NCI-H187 (cell line): Measurements from ENCODE around the gene EEFSEC.

Experiments
- DNase-seq, 2 experiments: peaks; one replicate each; lab custom pipeline; 2025; lab: John Stamatoyannopoulos, UW

The EEFSEC gene

DNA sequence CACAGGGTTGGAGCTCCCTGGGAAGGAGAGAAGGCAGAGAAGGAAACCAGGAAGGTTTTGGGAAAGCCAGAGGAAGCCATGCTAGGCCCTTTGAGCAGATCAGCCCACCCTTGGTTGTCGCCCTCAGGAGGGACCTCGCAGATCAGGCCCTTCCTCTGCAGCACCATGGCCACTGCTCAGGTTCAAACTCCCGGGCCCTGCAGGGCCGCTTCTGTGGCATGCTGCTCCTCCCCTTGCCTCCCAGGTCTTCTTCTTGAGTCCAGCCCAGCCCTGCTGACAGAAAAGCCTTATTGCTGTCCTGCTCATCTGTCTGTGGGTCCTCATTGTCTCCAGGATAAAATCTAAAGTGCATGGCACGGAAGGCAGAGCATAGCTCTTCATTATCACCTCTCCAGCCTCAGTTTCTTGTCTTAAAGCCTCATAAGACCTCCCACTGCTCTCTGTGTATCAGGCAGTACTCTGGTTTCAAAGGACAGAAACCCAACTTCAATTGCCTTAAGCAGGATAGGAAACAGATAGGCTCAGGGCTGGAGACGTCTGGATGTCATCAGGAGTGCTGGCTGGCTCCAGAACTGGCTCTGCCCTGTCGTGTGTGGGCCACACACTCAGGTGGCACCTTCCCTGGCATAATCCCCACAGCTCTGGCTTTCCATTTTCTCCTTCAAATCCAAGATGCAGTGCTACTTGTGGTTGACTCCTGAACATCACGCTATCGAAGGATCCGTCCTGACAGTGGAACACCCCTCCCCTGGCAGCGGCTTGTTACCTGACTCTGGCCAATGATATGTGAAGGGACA, 118.5 kb downstream of the EEFSEC start:
- DNase-seq, result no peak

DNA sequence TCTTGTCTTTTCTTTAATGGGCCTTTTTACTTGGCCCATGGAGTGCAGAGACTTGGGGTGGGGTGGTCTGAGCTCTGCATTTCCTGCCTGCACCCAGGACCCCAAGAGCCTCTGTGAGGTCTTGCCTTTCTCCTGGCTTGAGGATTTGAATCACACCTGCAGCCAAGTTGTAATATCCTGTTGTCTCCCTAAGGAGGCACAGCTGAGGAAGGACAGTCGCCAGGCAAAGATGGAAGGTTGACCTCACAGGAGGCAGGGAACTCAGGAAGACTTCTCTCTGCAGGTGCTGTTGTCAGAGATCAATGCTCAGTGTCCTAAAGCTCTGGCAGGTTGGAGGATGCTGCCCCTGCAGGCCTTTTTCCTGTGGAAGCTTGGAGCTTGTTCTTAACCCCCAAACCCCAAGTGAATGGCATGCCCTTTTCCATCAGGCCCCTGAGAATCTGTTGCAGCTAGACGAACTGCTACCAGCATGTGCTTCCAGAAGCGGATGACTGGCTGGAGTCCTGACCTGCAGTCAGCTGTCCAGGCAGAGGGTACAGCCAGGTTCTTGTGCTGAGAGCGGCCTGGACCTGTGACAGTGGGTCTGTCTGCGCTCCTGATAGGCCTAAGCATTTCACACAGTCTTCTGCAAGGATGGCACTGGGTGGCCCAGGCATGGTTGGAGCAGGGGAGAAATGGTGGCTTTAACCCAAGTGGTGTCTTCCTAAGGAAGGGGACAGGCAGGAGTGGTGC, 120.0 kb downstream of the EEFSEC start:
- no peak for DNase-seq

DNA sequence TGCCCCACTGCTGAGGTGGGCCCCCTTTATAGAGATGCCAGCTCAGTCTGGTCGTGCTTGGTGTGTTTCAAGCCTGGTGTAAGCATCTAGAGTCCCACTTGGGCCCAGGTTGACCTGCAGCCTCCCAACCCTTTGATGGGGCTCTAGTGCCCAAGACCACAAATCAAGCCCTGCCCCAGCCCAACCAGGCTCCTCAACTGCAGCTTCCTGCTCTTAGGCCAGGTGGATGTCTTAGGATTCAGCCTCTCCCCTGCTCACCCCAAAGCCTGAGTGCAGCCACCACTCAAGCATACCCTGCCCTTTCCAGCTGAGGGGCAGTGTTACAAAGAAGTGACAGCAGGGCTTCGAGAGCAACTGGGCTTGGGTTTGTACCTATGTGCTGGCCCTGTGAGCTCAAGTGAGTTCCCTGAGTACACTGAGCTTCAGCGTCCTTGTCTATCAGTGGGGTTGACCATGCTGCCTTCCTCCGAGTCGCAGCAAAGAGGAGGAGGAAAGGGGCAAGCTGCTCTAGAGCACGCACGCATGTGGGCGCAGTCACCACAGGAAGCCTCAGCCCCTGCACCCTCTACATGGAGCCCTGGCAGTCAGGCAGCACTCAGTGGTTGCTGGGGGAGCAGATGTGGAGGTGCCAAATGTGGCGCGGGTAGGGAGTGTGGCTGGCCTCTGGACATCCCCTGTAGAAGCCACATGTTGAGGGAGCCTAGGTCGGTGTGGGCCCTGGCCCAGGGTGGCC, 120.7 kb downstream of the EEFSEC start:
- no peak for DNase-seq

DNA sequence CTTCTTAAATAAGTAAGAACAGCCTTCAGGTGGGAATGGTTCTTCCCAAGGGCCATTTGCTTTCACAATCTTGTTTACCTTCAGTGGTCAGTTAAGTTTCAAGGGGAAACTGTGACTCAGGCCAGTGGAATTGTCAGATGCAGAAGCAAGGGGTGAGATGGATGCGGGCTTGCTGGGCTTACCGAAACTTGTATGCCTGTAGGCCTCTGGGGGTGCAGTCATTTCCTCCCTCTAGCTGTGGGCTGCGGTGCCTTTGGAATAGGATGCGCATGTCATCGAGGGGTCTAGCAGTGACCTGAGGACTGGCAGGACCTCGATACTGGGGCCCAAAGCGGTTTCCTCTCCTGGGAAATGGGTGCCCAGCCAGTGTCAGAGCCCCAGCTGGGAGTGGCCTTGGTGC, 121.6 kb downstream of the EEFSEC start:
- no peak for DNase-seq

DNA sequence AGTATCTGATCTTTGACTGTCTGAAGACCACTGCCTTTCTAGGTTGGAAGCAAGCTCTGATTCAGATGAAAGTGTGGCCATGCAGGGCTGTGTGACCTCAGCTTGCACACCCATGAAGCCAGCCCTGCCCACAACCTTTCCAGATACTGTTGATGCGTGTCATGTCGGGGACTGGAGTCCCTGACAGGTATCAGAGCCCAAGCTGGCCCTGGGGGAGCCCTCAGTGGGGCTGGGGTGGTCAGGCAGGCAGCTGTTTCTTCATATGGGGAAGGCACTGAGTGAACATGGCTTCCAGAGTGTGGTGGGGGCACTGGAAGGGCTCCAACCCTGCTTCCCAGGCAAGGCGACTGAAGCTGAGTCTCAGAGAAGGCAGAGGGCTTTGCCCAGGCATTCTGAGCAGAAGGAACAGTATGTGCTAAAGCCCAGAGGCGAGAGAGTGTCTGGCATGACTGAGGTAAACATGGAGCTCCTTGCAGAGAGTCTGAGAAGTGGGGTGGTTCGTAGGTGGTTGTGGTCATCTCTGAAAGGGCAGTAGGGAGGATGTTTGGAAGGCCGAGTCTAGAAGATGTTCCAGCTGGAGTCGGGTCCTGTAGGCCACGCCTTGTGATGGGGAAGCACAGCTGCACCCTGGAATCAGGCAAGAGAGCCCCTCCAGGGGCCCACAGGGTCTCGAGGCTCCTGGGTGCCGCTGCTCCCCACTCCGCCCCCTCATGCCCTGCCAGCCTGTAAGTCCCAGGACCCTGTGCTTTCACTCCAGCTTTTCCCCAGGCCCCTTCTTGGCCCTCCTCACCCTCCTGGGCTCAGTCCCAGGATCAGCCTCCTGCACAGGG, 122.2 kb downstream of the EEFSEC start:
- DNase-seq, result no peak

DNA sequence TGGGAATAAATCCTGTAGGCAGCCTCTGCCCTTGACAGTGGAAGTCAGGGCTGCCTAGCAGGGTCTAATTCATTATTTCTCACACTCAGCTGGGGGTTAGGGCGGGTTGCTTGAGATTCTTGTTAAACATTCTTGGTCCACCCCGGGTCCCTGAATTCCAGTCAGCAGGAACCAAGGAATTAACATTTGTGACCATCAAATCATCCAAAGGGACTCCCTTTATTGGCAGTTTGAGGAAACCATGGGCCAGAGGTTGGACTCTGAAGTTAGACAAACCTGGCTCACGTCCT, 122.8 kb downstream of the EEFSEC start:
- DNase-seq, result no peak

DNA sequence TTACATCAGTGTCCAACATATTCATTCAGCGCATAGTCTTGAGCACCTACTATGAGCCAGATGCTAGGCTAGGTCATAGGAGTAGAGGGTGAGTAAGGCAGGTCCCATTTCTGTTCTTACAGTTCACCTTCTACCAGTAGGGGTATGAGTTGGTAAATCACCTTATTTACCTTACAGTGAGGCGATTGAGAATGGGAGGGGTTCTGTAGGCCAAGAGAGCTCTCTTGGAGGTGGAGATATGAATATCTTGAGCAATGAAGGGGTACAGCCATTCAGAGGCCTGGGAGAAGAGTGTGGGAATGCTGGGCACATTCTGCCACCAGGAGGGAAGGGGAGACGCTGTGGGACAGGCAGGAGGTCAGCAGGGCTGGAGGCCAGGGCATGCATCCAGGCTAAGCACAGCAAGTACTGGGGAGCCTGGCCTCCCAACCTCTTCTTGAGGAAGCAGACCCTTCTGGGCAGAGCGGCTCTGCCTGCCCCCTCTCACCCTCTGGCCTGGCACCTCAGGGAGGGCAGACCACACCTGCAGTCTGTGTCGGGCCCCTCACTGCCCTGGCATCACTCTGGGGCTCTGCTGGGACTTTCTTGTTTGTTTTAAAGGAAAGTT, 123.4 kb downstream of the EEFSEC start:
- no peak for DNase-seq

DNA sequence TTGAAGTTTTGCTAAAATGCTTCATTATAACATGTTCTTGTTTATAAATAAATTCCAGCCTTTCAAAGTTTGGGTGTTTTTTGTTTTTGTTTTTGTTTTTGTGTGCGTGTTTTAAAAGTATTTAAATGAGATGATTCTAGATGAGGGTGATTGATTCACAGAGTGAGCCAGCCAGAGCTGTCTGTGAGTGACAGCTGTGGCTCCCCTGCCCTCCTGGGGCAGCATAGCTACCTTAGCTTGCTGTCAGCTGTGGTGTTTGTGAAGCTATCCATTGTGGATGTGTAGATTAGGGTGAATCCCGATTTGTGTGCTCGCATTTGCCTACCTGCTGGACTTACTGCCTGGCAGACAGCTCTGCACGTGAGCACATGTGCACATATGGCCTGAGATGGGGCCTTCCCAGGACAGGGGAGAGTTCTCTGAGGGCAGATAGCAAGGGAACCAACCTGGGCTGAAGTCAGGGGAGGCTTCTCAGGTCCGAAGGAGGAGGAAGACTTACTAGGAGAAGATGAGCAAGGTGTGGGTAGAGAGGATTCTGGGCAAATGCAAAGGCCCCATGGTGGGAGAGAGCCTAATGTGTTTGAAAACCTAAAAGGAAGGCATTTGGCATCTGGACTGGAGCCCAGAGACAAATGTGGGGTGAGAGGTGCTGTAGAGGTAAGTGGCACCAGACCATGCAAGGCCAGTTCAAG, 124.2 kb downstream of the EEFSEC start:
- DNase-seq, result no peak

DNA sequence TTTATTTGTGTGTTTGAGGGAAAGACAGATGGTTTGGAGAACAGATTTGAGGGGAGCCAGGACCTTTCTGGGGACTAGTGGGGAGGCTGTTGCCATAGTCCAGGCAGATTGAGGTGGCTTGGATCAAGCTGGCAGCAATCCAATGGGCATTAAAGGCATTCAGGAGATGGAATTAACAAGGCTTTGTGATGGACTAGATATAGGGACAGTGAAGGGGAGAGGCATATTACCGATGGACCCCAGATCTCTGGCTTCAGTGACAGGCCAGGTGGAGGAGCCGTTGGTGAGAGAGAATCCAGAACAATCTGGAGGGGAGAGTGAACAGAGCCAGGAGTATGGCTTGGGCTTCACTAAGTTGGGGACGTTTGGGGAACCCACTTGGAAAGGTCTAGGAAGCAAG, 124.8 kb downstream of the EEFSEC start:
- DNase-seq, result no peak

DNA sequence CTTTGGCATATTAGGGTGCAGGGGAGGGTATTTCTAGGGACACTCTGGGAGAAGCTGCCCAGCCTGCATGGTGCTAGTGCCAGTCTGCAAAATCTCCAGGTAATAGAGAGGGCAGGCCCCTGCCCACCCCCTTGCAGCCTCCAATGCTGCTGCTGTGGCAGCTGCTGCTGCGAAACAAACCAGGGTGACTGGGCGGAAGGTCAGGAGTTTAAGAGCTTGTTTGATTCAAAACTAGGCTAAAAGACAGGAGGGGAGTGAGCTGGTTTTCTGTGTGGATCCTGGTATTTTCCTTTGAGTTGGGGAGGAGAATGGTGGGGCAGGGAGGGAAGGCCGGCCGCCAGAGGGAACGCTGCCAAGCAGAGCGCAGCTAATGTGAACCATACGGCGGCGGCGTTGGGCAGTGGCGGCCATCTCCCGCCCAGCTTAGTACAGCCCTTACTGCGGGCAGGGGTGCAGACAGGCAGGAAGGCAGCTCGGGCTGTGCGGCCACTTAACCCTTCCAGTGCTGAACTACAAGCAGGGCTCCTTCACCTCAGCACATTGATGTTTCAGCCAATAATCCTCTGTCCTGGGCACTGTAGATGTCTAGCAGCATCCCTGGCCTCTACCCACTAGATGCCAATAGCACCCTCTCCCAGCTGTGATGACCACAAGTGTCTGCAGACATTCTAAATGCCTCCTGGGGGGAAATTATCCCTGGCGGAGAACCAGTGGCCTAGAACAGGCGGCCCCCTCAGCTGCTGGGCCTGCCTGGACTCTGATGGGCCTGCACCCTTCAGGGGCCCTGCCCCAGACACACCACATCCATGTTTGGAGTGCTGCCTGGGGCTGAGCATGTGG, 125.7 kb downstream of the EEFSEC start:
- DNase-seq, result no peak

DNA sequence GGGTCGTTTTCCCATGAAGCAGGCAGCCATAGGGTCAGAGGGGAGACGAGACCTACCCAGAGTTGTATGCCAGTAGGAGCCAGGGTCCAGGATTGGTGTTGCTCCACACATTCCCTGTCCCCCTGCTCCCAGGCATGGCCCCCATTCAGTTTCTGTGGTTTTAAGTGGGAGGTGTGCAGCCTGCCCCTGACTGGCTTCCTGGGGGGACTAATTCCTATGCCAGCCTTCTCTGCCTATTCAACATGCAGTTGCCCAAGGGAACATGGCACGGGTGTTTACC, 126.3 kb downstream of the EEFSEC start:
- DNase-seq, result no peak

DNA sequence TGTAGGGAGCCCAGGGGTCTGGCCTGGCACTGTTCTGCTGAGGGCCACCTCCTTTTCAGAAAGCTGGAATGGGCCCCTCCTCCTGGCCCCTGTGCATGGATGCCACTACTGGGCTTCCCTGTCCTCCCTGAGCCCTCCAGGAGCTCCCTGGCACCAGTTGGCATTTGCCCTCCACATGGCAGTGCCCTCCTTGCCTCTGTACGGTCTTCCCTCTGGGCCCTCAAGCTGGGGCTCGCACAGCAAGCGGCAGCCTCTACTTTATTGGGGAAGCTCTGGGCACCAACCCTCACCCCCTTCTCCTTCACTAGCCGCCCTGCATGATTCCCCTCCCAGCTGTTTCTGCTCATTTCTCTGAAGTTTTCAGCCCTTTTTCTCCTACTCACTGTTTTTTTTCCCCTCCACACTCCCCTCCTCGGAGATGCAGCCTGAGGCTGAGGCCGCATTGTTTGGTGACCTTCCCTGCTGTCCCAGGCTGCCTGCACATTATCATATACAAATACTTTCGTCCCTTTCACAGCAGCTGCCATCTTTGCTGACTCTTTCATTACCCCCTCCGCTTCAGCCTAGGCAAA, 127.3 kb downstream of the EEFSEC start:
- no peak for DNase-seq

DNA sequence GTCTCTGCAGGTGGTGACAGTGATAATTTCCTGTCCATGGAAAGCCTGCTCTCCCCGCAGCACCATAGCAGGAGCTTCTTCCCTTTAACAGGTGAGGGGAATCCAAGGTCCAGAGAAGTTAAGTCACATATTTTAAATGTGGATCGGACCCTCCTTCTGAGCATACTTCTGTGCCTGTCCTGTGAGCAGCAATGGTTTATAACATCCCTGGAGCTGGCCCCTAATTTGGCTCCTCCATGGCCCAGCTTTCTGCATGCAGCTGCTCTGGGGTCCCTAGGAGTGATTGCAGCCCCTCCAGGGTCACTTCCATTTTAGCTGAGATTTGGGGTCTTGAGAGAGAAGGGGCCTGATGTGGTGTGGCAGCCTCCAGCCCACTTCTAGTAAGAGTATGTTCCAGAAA, 127.8 kb downstream of the EEFSEC start:
- DNase-seq, result no peak

DNA sequence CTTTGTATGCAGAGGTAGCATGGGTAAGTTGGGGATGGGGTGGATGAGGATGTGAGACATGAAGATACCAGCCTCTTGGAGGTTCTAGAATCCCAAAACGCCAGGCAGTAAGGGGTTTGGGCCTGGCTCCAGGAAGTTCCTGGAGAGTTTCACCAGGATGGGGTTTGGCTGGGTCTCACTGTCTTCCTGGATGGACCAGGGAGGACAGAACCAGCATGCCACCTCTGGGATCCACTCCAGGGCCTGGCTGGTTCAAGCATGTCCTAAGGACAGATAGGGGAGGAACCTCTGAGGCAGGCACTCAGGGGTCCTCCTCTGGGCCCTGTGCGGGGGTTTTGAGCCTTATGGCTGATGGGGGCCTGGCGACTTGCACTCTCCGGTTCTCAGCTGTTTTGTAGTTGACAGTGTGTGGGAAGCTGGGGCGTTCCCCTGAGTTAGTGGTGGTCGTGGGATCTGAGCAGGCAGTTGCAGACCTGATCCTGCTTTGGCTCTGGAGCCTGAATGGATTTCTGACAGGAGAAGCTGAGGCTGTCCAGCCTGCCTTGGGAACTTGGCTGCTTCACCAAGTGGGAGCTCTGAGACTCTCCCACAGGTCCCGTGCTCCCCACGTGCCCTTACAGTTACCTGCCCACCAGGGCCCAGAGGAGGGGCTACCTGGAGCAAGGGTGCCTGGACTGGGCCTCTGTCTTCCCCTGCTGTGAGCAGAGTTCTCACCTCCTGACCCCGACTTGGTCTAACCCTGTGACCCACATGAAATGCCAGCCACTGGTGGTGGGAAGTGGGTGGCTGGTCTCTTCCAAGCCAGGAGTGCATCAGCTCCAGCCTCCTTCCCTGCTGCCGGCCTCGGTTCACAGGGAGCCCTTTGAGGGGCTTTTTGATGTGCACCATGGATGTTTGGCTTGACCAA, 128.4 kb downstream of the EEFSEC start:
- no peak for DNase-seq

DNA sequence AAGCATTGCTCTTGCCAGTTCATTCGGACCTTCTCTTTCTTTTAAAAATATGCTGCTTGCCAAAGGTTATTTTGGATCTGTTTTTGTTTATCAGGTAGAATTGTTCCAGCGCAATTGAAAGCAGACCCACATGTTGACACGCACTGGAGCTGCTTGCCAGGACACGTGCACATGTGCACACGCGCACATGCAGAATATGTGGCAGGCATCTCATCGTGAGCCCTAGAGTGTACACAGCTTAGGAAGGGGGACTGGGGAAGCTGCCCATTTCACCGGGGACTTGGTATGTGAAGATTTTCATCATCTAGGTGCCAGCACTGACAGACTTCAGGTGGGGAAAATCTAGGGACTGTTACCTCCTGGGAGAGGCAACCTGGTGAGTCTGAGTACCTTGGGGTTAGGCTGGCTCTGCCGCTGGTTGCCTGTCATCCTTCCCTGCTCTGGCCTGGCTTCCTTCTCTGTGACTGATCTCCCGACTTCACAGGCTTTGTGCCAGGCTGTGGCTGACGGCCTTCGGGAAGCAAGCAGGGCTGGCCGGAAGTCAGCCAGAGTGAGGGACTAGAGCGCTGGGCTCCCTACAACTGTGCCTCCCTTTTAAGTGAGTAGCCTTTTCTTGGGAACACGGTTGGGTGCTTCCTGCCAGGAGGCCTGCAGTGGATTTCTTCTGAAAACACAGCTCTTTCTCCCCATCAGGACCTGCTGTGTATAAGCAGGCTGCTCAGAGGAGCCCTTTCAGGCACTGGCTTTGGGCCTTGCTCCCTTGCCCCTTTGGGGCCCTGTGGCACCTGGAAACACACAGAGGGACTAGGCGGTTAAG, 129.3 kb downstream of the EEFSEC start:
- DNase-seq, result no peak

DNA sequence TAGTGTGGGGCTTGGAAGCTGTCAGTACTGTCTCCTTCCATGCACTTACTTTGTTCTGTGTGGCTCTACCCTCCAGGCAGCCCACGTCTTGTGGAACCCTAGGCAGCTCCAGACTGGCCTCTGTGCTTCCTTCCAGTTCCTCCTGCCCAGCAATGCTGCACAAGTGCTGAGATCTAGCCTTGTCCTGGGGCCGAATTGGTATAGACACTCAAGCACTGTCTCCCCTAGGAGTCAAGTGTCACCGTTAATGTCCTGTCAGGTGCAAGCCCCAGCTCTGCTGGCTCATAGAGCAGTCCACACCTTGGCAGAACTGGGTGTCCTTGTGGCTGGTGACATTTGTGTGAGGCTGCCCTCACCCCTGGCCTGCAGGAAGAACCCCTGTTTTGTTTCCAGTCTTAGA, 130.1 kb downstream of the EEFSEC start:
- DNase-seq, result no peak

DNA sequence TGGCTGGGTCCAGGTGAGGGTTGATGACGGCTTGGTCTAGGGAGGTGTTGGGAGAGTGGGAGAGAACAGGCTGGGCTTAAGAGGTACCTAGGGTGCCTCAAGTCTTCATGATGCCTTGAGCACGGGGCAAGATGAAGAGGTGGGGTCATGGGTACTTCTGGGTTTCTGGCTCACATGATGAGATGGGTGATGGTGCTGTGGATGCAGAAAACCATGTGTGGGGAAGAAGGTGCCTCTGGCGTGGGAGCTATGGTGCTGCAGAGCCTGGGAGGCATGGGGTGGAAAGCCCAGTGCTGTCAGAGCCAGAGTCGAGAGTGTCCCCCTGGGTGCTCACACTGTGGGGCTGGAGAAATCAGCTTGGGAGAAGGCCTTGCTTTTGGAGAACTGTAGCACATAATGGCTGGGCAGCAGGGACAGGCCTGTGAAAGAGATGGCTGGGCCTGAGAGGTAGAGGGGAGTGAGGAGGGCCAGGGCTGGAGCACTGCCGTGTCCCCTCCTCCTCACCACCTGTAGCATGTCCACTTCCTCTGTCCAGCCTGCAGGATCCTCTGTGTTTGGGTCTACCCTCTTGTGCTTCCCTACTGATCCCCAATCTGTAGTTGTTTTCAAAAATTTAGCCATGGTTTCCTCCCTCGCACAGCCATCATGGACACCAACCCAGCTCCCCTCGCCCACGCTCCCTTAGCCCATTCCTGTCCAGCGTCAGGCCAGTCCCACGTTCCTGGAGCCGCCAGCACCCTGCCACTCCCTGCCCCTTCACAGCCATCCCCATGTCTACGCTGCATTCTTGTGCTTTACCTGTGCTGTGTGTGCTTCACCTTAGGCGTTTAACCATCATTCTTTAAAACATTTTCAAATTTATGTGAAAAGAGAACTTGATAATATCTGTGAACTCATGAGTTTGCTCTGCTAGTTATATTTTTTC, 132.0 kb downstream of the EEFSEC start:
- no peak for DNase-seq
